ENCODE measurements around the gene SETBP1.

The SETBP1 gene

DNA sequence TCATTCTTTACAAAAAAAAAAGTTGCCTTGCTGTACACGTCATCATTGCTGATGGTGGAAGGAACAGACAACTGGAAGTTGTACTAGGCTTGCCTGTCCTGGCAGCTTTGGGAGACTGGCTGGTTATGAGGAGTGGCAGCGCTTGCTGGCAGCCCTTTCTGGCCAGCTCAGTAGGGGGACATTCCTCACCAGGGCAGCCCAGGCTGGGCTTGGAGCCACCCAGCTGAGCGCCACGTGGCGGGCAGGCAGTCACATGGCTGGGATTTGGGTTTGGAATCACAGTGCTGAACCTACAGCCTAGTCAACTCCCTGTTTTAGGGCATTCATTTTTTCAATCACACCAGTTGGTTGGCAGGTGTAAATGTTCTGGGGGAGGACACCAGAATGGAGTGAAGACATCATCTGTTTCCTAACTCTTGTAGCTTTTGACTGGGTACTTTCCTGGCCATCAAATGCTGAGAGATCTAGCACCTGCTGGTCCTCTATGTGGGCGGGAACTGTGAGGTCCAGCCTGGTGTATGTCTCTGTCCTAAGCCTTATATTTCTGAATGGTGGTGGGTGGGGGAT, 139.3 kb downstream of the SETBP1 start:
- FAIRE-seq: no peak

DNA sequence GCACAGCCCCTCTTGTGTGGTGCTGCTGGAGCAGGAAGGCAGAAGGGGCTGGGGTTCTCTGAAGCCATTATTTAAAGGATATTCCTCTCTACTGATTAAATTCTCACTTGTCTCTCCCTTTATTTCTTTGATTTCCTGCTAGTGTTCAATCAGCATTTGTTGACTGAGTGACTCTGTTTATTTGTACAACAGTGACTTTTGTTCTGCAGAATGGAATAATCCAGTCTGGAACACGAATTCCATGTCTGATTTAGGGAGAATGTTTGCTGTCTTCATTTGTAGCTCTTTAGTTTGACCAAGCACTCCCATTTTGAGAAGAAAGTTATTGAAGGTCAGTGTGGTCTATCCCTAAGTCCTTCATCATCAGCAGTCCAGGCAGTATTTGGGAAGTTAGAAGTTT, 141.2 kb downstream of the SETBP1 start:
- FAIRE-seq: no peak

DNA sequence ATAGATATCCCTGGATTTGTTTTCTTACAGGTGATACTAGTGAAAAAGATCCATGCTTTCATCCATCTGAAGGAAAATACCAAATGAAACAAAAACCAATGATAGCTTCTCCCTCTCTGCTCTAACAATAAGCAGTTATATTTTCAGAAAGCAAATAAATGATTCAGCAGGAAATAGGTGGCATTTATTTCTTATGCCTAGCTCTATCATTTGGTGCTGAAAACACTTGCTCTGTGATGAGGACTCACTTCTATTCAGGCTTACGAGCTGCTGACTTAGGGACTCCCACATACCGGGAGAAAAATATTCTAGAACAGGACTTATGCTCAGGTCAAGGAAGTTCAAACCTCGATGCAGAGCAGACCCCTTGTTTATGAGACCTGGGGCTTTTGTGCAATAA, 142.6 kb downstream of the SETBP1 start:
- FAIRE-seq: no peak

DNA sequence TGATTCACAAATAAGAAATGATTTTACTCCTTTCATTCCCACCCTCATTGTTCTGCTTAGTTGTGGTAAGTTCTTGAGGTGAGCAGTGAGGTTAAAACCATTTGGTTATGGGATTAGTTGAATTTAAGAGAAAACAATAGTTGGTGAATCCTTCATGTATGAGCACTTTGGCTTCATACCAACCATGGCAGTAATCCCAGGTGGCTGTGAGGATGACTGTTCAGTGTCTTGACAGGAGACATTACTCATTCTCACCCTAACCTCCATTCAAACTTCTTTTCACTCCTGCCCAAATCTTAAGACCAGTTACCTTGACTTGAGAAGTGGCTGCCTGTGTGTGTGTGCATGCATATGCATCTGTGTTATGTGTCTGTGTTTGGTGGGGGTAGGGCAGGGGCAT, 143.1 kb downstream of the SETBP1 start:
- FAIRE-seq: no peak

DNA sequence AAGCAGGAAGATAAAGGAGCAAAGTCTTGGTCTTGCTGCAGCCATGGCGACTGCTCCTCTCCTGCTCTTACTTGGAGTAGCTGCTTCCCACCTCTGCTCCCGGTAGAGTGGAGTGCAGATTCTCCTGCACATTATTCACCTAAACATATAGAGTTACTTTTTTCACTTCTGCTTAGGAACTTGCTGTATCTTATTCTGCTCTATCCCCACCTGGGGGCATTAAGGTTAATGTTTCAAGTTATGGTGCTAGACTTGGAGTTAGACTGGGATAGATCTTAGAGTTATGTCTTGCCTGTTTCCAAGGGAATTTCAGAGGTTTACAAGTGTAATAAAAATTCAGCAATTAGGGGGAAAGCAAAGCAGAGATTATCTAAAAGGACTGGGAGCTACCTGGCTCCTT, 144.2 kb downstream of the SETBP1 start:
- no peak for FAIRE-seq

DNA sequence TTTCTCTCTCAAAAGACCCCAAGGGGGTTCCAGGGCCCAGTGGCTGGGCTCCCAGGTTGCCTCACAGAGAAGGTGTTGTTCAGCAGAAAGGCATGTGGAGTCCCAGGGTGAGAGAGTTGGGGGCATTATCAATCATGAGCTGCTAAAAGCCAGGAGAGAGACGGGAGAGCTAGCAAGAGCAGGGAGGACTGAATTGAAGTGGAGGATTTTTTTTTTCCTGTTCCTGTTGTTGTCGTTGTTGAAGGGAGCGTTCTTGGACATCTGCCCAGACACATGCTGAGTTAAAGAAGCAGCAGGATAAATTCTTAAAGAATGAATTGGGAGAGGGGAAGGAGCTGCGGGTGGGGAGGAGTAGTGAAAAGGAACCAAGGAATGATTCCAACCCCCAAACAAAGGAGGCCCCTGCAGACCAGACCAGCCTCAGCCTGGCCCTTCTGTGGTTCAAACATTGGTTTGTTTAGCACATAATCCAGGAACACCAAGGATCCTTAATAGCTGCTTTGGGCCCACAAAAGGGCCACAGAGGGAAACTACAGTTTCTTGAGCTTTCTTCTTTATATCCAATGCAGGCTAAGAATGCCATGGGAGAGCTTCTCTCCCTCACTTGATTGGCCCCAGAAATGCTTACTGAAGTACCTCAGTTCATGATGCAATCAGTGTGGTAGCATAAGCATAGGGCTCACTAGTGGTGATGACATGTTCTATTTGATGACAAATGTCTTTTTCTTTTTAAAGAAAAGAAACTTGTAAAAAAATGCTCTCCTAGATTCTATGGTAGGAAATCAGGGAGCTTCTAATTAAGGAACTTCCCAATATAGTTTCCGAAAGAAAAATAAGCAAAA, 146.0 kb downstream of the SETBP1 start:
- no peak for FAIRE-seq

DNA sequence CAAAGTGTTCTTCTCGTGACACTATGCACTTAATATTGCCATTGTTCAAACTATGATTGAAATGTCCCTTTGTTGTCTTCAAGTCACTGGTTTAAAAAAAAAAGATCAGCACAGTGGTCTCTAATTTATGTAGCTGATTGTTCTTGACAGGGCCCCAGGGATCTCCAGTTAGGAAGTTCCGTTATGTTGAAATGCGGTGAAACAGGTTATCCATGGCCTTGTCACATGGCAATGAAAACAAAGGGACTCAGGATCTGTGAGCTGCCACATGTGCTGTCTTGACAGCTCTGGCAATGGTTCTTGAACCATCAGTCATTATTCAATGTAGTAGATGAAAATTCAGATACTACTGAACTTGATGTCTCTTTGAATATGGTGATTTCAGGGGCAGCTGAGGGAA, 147.4 kb downstream of the SETBP1 start:
- FAIRE-seq: no peak

DNA sequence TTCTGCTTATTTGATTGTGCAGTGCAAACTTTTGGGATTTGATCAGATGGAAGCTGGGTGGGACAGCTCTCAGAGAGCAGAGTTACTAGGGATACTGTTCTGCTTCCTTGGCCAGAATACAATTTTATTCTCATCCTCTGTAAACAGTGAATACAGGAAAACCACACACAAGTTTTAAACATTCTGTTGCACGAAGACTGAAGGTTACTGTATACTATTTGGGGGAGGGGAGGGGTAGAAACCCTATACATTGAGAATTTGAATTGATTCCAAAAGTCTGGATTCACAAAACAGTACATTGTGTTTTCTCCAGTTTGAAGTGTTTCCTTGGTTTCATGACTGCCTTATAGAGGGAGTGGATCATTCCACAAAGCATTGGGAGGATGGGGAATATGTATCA, 149.9 kb downstream of the SETBP1 start:
- no peak for FAIRE-seq

DNA sequence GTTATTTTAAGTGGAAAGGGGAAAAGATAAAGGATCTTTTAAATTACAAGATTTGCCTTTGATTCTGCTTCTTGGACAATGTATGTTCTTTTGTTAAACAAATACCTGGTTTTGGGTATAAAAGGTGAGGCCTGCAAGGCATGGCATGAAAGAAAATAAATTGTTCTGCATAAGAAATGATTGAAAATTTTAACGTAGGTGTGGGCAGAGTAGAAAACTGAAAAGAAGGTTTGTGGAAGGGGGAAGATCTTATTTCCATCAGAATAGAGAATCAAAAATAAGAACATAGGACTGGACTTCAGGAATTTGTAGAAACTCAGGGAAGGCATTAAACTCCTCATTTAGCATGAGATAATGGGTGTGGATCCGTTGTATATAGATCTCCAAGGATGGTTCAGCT, 153.1 kb downstream of the SETBP1 start:
- no peak for FAIRE-seq

DNA sequence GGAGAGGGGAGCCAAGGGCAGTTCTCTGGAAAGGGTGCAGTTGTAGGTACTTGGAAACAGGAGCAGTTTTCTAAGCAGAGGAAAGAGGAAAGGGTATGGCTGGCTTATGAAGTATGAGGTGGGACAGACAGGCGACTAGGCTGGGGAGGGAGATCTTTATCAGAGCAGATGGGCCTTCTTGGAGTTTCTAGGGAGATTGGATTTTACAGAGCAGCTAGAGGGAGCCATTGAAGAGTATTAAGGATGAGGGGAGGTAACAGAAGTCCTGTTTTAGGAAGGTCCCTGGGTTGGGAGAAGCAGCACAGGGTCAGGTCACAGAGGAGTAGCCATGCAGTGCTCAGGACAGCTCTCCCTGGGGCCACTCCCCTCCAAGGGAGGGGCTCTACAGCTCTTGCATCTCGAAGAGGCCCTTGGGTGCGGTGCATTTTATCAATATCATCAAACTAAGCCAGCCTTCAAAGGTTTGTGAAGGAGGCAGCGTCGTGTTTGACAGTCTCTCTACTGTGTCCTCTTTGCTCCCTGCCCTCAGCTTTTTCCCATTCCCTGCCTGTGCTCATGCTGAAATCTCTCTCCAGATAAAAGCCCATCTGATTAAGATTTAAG, 154.3 kb downstream of the SETBP1 start:
- FAIRE-seq: no peak

DNA sequence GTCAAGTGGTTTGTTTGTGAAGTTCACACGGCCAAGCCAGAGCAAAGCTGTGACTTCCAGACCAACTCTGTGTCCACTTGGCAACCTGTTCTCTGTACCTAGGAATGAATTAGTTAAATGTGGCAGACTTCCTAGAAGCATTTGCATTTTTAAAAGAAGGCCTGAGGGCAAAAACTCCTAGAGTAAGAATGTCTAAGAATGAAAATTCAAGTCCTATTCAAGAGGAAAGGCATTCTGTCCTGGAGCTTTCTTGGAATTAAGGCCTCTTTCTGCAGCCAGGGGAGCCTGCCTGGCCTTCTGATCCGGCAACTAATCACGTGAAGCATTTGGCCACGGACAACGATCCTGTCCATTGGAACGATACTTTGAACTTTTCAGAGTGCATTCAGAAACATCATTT, 155.0 kb downstream of the SETBP1 start:
- FAIRE-seq: no peak

DNA sequence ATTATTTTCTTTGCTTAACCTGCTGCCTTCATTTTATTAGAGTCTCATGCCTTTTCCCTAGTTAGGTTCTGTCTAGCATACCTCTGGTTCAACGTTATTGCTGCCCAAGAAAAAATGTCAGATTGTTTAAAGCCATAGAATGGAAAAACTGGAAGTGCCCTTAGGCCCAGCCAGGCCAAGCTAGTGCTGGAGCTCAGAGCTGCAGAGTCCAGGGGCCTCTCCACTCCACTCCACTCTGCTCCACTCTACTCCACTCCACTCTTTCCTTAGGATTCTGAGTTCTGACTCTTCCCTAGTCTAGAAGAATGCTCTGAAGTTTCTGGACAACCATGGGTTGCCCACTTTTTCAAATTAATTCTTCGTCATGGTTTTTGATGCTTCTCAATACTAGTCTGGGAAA, 155.6 kb downstream of the SETBP1 start:
- FAIRE-seq: no peak

DNA sequence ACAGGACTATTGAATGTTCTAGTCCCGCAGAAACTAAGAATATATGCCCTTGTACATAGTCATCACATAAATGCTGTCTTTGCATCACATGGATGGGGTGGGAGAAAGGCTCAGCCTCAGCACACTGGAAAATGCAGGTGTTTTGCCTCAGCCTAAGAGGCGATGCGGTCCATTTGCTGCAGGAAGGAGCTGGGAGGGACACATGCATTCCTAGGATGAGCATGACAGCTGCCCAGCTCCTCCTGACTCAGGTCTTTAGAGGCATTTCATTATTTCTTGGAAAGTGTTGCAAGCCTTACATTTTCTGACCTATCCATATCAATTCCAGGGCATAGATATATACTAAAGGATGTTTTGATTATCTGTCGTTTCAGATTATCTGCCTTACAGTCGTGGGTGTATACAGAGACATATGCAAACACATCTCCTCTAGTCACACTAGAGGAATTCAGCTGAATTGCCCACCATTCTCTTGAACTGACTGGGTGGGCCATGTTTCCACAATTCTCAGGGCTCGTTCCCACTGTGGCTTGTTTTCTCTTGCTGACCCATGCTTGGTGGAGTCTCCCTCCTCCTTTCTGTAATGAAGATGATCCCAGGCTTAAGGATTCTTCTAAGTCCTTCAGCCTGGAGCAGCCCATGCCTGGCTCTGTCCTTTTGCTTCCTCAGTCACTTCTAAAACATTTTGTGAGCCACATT, 156.9 kb downstream of the SETBP1 start:
- no peak for FAIRE-seq

DNA sequence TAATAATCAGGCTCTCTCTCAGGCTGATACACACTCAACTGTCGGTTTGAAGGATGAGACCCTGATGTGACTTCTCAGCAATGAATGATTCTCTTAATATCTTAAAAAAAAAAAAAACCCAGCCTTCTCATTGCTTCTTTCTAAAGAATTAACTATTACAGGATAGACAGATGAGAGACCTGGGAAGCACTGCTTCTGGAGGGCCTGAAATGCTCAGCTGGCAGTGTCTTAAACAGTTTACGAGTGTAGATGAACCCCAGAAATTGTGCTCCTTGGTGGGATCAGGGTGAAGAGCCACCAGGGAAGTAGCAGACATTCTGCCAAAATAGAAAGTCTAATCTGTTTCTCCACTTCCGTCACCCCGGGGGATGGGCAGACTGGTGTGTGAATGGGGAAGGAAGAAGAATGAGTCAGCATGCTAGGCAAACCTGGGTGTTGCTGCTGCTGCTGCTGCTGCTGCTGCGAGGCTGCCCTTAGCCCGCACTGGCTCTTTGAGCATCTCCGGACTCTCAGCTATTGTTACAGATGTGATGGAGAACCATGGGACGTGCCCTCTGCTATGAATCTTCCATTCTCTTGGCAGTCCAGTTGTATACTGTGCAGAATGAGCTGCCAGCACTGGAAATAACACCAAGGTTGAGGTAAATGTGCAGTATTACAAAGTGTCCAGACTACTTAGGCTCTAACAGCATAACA, 158.4 kb downstream of the SETBP1 start:
- FAIRE-seq: no peak

DNA sequence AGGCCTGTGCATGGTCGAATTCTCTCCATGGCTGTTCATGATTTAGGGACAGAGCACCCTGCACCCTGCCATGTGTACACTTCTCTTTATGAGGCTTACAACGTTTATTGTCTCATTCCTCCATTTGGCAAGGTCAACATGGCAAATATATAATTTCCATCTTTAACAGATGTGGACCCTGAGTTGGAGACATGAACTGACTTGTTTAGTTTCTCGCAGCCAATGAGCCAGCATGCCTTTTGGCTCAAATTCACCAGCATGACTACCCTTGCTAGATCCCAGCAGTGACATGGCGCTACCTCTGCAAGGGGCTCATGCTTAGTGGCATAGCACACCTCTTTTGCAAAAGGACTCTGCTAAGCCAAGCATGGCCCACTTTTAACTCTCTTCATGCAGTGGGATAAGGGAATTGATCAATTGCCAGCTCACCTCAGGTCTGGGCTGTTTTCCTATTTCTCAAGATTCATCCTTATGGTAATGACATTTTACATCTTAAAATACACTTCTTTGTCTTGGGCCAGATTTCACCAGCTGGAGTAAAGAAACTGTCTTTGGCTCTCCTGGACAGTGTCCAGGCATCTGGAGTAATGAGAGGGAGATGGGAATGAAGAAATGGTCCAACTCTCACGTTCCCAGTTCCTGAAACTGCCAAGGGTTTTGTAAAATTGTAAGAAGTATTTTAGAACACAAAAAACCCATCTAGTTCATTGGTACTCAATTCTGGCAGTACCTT, 159.5 kb downstream of the SETBP1 start:
- no peak for FAIRE-seq

DNA sequence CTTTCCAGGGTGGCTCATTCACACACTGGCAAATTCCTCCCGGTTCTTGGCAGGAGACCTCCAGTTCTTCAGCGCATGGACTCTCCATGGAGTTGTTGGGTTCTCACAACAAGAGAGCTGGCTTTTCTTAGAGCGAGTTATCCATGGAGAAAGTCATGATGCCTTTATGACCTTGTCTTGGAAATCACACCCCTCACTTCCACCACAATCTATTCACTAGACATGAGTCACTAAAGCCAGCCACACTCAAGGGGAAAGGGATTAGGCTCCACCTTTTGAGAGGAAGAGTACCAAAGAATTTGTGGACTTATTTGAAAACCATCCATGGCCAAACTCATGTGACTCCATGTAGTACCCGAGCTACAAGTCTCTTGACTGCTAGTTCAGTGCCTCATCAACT, 160.5 kb downstream of the SETBP1 start:
- FAIRE-seq: no peak

DNA sequence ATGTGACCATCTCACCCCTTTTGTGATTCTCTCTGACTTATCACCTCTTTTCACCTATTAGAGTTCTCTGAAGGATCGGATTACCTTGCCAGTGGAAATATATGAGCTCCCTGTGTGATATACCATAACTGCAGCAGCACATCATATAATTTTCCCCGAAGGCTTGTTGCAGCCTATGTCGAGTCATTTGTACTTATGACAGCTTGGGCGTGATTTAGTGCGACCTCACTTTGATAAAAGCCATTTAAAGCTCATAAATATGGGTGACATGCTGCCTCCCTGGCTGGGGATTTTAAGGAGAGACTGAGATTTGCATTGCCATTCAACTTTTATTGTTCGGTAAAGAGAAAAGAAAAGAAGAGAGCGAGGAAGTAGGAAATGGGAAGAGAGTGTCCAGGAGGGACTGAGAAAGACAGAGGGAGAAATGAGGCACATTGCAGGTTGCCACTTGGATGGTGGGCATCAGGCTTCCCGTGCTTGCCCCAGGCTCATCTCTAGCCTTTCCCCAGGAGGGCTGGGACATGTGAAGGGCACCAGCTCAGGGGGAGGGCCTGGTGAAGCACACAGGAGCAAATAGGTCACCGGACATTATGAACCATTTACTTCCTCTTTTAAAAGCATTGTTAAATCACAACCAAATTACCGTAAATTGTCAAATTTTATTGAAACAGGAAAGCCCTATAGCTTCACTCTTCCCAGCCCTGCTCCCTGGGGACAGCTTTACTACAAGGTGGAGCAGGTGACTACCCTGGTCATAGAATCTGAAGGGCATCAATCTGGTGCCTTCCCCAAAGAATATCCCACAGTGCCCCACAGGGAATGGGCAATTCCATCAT, 161.3 kb downstream of the SETBP1 start:
- no peak for FAIRE-seq

DNA sequence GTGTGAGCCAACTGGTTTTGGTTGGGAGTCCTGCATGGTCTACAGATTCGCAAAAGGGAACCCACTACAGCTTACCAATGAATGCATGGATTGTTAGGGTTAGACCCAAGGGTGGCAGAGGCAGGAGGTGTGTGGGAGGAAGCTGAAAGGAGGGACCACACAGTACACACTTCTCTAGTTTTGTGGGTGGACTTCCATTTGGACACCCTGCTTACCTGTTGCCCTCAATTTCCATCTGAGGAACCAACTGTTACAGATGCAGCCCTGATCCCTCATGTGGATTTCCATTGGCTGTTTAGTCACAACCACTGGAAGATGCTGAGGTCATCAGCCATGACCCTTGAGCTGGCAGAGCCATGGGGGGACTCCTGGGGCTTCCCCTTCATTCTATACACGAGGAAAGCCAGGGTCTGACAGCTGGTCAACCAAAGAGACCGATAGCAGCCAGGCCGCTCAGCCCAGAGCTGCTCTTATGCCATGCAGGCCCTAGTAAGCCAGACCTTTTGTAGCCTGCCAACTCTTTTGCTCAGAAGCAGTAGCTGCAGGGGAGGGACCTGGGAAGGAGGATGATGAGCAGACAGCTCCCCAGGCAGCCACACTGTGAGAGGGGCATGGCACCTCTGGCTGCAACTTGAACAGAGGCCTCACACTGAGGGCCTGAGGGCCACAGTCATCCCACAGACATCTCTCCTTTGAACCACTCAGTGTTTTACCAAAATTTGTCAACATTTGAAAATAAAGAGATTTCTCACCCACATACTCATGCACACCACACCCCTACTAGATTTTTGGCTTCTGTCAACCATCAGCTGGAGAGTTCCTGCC, 162.1 kb downstream of the SETBP1 start:
- FAIRE-seq: no peak

DNA sequence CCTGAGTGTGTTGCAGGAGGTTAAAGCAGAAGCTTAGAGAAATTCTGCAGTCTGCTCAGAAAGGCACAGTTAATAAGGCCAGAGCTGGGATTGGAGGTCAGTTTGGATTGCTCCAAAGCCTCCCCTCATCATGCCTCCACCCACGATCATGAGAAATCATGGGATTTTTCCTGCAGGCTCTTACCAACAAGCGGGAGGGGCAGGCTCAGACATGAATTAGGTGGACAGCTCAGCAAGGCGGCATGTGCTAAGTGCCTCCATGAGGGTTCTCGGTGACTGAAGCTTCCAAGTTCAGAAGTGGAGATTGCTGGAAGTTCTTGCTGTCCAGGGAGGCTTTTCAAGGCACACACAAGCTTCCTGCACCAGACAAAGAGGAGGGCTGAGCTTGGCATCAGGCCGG, 163.8 kb downstream of the SETBP1 start:
- no peak for FAIRE-seq

DNA sequence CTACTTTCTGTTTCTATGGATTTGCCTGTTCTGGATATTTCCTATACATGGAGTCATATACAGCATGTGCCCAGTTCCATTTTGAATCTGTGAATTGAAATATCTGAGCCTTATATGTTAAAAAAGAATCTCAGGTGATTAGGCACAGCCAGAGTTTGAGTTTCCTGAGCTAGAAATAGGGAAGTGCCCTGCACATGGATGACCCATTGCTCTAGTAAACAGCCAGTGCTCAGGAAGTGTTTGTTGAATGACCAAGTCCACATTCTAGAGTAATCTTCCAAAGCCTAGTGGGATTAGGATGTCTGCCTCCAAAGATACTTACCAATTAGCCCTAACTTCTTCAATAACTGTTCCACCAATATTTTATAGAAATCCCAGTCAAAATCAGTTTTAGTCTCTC, 165.8 kb downstream of the SETBP1 start:
- no peak for FAIRE-seq

All from TTC549 (cell line).